ENCODE data around the gene RNF14. TPM values are rescaled to one million over a fixed set of nuclear protein-coding genes. Genes with fewer than 3 reads are reported as not detected.

The RNF14 gene
- total and polyA plus RNA-seq, 4 donors = 22.9 to 50.6 (median 32.5) TPM

- TF ChIP-seq RAD21 (IDR thresholded peaks at IDR 0.05) (no peak), HNF4A (conservative IDR thresholded peaks at IDR 0.05) (no peak), SP1 (IDR thresholded peaks at IDR 0.05) (no peak), YY1 (IDR thresholded peaks at IDR 0.05) (no peak), TAF1 (conservative IDR thresholded peaks at IDR 0.05) (no peak), HNF4G (IDR thresholded peaks at IDR 0.05) (no peak), GABPA (IDR thresholded peaks at IDR 0.05 in 1 of 2, conservative IDR thresholded peaks at IDR 0.05 in 1 of 2) (no peak), FOXA2 (IDR thresholded peaks at IDR 0.05) (no peak), ATF3 (IDR thresholded peaks at IDR 0.05) (no peak), JUND (IDR thresholded peaks at IDR 0.05) (no peak), ZBTB33 (IDR thresholded peaks at IDR 0.05) (no peak), MAX (IDR thresholded peaks at IDR 0.05) (no peak), CTCF (IDR thresholded peaks at IDR 0.05; ENCODE audit: low read depth, low read length, missing input control) (no peak), REST (IDR thresholded peaks at IDR 0.05) (no peak), NR2F2 (IDR thresholded peaks at IDR 0.05) (no peak), FOXA1 (IDR thresholded peaks at IDR 0.05) (no peak), EGR1 (IDR thresholded peaks at IDR 0.05; ENCODE audit: low read depth in 2 of 2) (no peak), RXRA (IDR thresholded peaks at IDR 0.05) (no peak)
- 79% methylated on average over 8 of the region's 8 CpGs for WGBS
- H3K27me3 ChIP-seq (ENCODE audit: control insufficient read depth in 4 of 4, insufficient read depth in 4 of 4, low read length in 3 of 4) = no peaks in the 10 kb centered on the region
- H3K9me3 ChIP-seq (ENCODE audit: control insufficient read depth in 4 of 4, low read length in 3 of 4) = no peaks in the 10 kb centered on the region
- H3K9ac ChIP-seq (ENCODE audit: low read depth in 1 of 2, low read length in 2 of 2) = no peak overlapping the region
- H3K27ac ChIP-seq (ENCODE audit: low read depth in 1 of 2, low read length in 2 of 2) = no peak overlapping the region
- peaks cover 12 to 63% (median 44%) of the 10 kb centered on the region in 4 donors for H3K36me3 ChIP-seq (ENCODE audit: control insufficient read depth in 4 of 4, insufficient read depth in 3 of 4, low read depth in 1 of 4, low read length in 3 of 4)
- peaks cover 3 to 18% (median 12%) of the 10 kb centered on the region in 4 donors for H3K4me1 ChIP-seq (ENCODE audit: control insufficient read depth in 4 of 4, insufficient read depth in 4 of 4, low read length in 3 of 4)
- DNase-seq (ENCODE audit: low spot score) = no peak
- no peak overlapping the region for H3K4me3 ChIP-seq (ENCODE audit: low read depth in 1 of 3, low read length in 3 of 3)
Observed at GRCh38 chr5:141928051-141928450, 40.9 kb upstream of the RNF14 start.

Data from liver (tissue), 9 donors.